ENCODE data around the gene RHOA.
"Not testable (repeated sequence)": the region's sequence is repeated elsewhere in the genome, so short reads cannot be mapped to it uniquely, and the experiment has no call there.

RHOA gene

GRCh38 chr3:49411535-49411967 lies 225 bp downstream of the RHOA start:
- no peak for DNase-seq (ENCODE audit: low read depth)

DNA sequence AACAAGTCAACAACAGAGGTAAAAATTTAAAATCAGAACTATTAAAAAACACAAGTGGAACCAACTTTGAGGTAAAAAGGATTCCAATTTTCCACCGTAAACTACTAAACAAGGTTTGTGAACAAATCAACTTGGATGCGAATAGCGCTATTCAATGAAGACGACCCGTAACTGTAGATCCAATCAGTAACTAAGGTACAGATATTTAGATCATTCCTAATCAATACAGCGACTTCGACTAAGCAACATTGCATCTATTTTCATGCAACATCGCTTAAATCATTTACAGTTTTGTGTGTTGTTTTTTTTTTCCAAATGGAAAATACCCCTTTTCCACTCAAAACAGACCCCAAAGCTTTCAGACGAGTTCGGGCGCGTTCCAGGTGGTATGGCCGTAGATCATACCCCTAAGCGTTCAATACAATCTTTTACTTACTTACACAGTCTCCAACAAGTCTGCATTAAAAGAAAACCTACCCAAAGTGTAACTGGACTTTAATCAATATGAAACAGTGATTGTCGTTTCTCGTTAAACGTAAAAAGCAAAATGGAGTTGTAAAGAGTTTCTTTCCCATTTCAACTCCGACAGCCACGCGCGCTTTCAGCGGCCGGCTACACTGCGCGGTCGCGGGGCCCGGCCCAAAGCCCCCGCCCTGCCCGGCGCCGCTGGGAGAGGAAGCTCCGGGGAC lies 786 bp downstream of the RHOA start:
- no peak for DNase-seq (ENCODE audit: low read depth)

DNA sequence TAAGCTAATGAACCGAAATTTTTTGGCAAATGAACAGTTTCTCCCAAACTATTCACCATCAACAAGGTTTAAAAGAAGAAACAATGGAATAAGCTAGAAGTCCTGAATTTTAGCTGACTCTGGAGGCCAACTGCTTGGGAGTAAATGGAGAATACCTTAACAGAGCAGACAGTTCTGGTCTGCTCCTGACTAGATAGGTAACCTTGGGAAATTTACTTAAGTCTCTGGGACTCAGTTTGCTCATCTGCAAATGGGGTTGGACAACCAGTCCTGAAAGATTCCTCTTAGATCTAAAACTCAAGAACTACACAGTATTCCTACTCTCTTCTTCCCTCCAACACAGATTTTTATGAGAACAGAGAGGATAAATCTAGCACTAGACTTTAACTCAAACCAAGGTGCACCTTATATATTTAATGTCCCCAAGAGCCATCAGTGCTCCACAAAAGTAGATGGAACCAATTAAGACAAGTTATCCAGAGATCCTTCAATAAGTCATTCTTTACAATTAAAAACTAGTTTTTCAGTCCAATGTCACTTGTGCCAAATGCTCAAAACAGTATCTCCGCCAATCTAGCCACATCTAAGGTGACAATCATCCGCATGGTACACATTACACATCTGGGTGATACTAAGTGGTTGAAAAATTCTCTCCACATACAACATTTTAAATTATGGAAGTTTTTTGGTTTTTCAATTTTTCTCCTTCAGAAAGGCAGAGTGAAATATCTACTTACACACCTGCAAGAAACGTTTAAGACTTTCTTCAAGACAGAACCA lies 1.5 kb downstream of the RHOA start:
- DNase-seq (ENCODE audit: low read depth) = no peak

DNA sequence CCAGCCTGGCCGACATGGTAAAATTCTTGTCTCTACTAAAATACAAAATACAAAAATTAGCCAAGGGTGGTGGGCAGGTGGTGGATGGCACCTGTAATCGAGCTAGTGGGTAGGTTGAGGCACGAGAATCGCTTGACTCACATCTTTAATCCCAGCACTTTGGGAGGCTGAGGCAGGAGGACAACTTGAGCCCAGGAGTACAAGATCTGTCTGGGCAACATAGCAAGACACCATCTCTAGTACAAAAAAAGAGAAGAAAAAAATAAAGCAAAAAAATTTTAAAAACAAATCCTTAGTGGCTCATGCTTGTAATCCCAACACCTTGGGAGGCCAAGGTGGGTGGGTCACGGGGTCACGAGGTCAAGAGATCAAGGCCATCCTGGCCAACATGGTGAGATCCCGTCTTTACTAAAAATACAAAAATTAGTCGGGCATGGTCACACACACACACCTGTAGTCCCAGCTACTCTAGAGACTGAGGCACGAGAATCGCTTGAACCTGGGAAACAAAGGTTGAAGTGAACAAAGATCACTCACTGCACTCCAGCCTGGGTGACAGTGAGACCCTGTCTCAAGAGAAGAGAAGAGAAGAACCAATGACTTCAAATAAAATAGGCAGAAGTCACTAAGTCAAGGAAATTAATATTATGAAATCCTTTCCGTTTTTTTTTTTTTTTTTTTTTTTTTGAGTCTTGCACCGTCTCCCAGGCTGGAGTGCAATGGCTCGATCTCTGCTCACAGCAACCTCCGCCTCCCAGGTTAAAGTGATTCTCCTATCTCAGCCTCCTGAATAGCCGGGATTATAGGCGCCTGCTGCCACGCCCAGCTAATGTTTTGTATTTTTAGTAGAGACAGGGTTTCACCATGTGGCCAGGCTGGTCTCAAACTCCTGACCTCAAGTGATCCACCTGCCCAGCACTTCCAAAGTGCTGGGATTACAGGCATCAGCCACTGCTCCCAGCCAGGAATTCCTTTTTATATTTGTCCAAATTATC lies 4.9 kb downstream of the RHOA start:
- no peak for DNase-seq (ENCODE audit: low read depth)

DNA sequence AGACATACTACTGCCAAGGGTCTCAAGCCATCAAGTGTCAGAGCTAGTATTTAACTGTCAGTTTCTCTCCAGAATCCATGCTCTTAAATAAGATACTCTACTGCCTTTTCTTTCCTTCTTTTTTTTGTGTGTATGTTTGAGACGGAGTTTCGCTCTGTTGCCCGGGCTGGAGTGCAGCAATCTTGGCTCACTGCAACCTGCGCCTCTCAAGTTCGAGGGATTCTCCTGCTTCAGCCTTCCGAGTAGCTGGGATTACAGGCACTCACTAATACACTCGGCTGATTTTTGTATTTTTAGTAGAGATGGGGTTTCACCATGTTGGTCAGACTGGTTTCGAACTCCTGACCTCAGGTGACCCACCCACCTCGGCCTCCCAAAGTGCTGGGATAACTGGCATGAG lies 6.2 kb downstream of the RHOA start:
- DNase-seq (ENCODE audit: low read depth) = not testable (repeated sequence)

- no peak for DNase-seq (ENCODE audit: low read depth)
Measured at GRCh38 chr3:49403891-49404290, 7.9 kb downstream of the RHOA start.

- DNase-seq (ENCODE audit: low read depth) = no peak
Measured at GRCh38 chr3:49401766-49402165, 10.0 kb downstream of the RHOA start.

- no peak for DNase-seq (ENCODE audit: low read depth)
Measured at GRCh38 chr3:49399461-49399860, 12.3 kb downstream of the RHOA start.

DNA sequence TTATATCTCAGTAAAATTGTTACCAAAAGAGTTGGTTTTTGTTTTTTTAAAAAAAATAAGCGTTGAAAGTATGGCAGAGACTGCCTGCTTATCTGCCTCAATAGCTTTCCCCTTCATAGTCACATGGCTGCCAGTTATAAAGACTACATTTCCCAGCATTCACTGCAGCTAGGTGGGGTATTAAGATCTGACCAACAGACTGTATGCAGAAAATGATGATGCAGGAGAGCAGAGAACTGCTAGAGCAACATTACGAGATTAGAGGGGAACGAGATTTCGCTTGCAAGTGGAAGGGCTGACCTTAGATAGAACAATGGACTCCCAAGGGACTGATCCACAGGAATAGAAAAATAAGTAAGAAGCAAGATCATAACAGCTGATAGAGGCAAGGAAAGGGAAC lies 14.3 kb downstream of the RHOA start:
- no peak for DNase-seq (ENCODE audit: low read depth)

GRCh38 chr3:49391310-49391709 lies 20.5 kb downstream of the RHOA start:
- DNase-seq (ENCODE audit: low read depth) = not testable (repeated sequence)

- no peak for DNase-seq (ENCODE audit: low read depth)
Measured at GRCh38 chr3:49389297-49389696, 22.5 kb downstream of the RHOA start.

- DNase-seq (ENCODE audit: low read depth) = no peak
Measured at GRCh38 chr3:49388289-49388820, 23.4 kb downstream of the RHOA start.

DNA sequence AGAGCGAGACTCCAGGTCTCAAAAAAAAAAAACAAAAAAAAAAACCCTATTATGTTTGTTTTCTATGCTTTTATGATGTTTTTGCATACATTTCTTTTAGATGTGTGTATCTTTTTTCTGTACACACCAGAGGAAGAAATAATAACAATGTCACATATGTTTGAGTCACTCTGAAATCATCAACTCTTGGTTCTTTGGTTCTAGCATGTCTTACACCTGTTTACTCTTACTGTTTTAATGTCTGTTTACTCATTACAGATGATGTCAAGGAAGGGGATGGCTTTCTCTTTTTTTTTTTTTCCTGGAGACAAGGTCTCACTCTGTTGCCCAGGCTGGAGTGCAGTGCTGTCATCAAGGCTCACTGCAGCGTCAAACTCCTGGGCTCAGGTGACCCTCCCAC lies 24.1 kb downstream of the RHOA start:
- DNase-seq (ENCODE audit: low read depth) = no peak

DNA sequence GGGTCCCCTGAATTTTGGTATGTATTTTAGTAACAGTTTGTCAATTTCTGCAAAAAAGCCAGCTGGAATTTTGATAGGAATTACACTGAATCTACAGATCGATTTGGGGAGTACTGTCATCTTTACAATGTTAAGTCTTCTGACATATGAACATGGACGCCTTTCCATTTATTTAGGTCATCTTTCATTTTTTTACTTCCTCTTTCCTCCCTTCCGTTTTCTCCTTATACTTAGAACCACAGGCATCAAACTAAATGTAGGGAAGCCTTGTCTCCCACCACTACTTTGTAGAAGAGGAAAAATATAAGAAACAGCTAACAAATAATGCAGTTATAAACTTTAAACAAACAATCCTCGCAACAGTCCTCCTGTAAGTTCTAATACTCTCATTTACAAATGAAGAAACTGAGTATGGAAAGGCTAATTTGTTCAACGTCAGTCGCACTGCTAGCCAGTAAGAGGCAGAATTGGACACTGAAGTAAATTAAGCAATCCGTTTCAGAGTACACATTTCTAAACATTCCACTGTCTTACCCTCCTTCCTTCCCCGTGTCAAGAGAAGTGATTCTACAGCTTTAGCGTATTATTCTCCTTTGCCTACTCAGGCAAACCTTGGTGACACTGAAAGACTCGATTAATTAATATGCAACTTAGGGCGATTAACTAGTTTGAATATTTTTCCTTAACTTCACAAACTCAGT lies 25.6 kb downstream of the RHOA start:
- DNase-seq (ENCODE audit: low read depth) = no peak

- DNase-seq (ENCODE audit: low read depth) = no peak
Measured at GRCh38 chr3:49385617-49386016, 26.2 kb downstream of the RHOA start.

DNA sequence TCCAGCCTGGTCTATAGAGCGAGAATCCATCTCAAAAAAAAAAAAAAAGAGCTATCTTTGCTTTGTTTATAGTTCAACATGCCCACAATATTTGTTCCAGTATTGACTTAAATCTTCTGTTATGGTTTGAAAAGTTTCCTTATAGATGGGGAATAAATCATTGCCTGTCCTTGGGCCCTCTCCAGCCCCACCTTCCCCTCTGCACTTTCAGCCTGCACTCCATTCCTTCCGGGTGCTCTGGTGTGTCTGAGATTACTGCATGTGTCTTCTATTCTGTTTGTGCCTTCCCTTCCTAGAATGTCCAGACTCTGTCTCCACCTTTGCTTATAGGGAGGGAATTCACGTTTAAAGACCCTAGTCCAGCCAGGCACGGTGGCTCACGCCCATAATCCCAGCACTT lies 28.4 kb downstream of the RHOA start:
- no peak for DNase-seq (ENCODE audit: low read depth)

DNA sequence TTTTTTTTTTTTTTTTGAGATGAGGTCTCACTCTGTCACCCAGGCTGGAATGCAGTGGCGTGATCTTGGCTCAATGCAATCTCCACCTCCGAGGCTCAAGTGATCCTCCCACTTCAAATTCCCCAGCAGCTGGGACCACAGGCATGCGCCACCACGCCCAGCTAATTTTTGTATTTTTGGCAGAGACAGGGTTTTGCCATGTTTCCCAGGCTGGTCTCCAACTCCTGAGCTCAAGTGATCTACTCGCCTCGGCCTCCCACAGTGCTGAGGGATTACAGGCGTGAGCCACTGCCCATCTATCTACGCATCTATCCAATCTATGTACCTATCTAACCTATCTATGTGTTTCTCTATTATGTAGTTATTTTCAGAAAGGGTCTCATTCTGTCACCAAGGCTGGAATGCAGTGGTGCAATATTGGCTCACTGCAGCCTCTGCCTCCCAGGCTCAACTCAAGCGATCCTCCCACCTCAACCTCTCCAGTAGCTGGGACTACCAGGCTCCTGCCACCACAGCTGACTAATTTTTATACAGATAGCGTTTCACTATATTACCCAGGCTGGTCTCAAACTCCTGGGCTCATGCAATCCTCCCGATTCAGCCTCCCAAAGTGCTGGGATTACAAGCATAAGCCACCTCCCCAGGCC lies 33.4 kb downstream of the RHOA start:
- DNase-seq (ENCODE audit: low read depth) = no peak

DNA sequence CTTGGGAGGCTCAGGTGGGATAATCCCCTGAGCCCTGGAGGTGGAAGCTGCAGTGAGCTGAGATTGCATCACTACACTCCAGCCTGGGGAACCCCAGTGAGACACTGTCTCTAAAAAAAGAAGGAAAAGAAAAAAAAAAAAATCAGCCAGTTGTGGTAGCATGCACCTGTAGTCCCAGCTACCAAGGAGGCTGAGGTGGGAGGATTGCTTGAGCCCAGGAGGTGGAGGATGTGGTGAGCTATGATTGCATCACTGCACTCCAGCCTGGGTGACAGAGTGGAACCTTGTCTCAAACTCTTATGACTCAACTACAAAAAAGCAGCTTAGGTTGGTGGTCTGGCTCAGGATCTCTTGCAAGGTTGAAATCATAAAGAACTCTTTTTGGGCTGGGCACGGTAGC lies 34.3 kb downstream of the RHOA start:
- no peak for DNase-seq (ENCODE audit: low read depth)

GRCh38 chr3:49371946-49372345 lies 39.8 kb downstream of the RHOA start:
- DNase-seq (ENCODE audit: low read depth) = no peak

DNA sequence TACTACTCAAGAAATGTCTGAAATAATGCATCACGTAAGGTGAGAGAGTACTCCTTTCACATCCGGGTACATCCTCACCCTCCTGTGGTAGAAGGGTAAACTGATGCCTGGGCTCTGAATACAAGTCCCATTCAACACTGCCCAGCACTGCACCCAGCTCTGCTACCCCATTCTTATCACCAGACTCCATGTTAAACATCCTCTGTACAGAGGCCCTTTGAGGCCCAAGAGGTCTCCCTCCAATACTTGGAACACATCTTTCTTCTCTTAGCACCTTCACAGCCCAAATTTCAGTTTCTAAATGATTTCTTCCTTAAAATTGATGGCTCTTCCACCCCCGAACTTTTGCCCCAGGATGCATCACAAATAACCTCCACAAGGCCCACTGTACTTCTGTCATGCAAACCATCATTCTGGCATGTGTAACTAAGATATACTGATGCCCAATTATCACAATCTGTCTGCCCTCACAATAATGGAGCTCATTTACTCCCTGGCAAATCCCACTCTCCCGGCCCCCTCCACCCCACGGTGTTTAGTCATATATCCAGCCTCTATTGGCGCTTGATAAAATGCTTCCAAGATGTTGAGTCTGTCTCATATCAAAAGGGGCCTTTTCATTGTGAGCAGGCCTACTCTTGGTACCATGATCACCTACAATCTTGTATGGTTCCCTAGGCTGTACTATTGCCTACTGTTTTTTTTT lies 41.0 kb downstream of the RHOA start:
- no peak for DNase-seq (ENCODE audit: low read depth)
